ENCODE results near the gene NT5DC3. TPM values are rescaled to one million over a fixed set of nuclear protein-coding genes. Genes with fewer than 3 reads are reported as not detected.

The NT5DC3 gene
- total and polyA plus RNA-seq, 2 experiments from 2014 or later = 2.8 to 6.3 TPM

DNA sequence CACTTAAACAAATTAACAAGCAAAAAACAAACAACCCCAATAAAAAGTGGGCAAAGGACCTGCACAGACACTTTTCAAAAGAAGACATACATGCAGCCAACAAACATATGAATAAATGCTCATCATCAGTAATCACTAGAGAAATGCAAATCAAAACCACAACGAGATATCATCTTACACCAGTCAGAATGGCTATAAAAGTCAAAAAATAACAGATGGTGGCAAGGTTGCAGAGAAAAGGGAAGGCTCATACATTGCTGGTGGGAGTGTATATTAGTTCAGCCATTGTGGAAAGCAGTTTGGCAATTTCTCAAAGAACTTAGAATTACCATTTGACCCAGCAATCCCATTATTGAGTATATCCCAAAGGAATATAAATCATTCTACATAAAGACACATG, 34.6 kb upstream of the NT5DC3 start:
- WGBS (ENCODE audit: low lambda C conversion rate, missing lambda C conversion rate) = 77% methylated on average over 1 of the region's 1 CpG

GRCh38 chr12:103868215-103868614, 27.2 kb upstream of the NT5DC3 start:
- TF ChIP-seq CTCF (IDR thresholded peaks at IDR 0.05; ENCODE audit: poor library complexity) (no peak), EZH2 (IDR thresholded peaks at IDR 0.05; ENCODE audit: borderline replicate concordance) (no peak), EZH2phosphoT487 (IDR thresholded peaks at IDR 0.05; ENCODE audit: low read depth, severe bottlenecking, unreplicated experiment) (no peak)
- Histone ChIP-seq H3K27ac (no peak overlapping the region), H3K79me2 (no peaks in the 10 kb centered on the region)

More for the DNA sequence above, 34.6 kb upstream of the NT5DC3 start:
- Histone ChIP-seq H3K4me1 (ENCODE audit: insufficient read depth) (no peaks in the 10 kb centered on the region), H3K27ac (no peak overlapping the region), H2AFZ (no peak overlapping the region), H4K20me1 (ENCODE audit: insufficient read depth, poor library complexity, severe bottlenecking) (no peaks in the 10 kb centered on the region), H3K4me2 (no peak overlapping the region), H3K36me3 (replicated peaks; ENCODE audit: insufficient read depth, low read depth) (no peaks in the 10 kb centered on the region), H3K79me2 (no peaks in the 10 kb centered on the region), H3K9me3 (ENCODE audit: low read depth) (no peaks in the 10 kb centered on the region), H3K9me2 (replicated peaks; ENCODE audit: insufficient read depth) (no peaks in the 10 kb centered on the region), H3K4me3 (no peak overlapping the region), H3K27me3 (no peaks in the 10 kb centered on the region)
- TF ChIP-seq EZH2 (IDR thresholded peaks at IDR 0.05; ENCODE audit: borderline replicate concordance) = no peak
- DNase-seq (ENCODE audit: low spot score) = no peak

GRCh38 chr12:103865151-103865730, 24.2 kb upstream of the NT5DC3 start:
- H3K36me3 ChIP-seq (replicated peaks; ENCODE audit: insufficient read depth, low read depth) = no peaks in the 10 kb centered on the region
- peaks cover 3% of the 10 kb centered on the region for H3K4me1 ChIP-seq (ENCODE audit: insufficient read depth)
- TF ChIP-seq CTCF (IDR thresholded peaks at IDR 0.05; ENCODE audit: poor library complexity) = no peak
- no peak for TF ChIP-seq EZH2 (IDR thresholded peaks at IDR 0.05; ENCODE audit: borderline replicate concordance)
- TF ChIP-seq EZH2phosphoT487 (IDR thresholded peaks at IDR 0.05; ENCODE audit: low read depth, severe bottlenecking, unreplicated experiment) = no peak
- no peaks in the 10 kb centered on the region for H3K79me2 ChIP-seq
- no peaks in the 10 kb centered on the region for H3K27me3 ChIP-seq
- H3K4me2 ChIP-seq = no peak overlapping the region
- H4K20me1 ChIP-seq (ENCODE audit: insufficient read depth, poor library complexity, severe bottlenecking) = no peaks in the 10 kb centered on the region
- no peak overlapping the region for H3K27ac ChIP-seq
- H2AFZ ChIP-seq = no peak overlapping the region
- 83% methylated on average over 2 of the region's 2 CpGs for WGBS (ENCODE audit: low lambda C conversion rate, missing lambda C conversion rate)
- no peak overlapping the region for H3K4me3 ChIP-seq
- no peaks in the 10 kb centered on the region for H3K9me3 ChIP-seq (ENCODE audit: low read depth)
- no peak for DNase-seq (ENCODE audit: low spot score)
- no peaks in the 10 kb centered on the region for H3K9me2 ChIP-seq (replicated peaks; ENCODE audit: insufficient read depth)

More at GRCh38 chr12:103868215-103868614, 27.2 kb upstream of the NT5DC3 start:
- no peaks in the 10 kb centered on the region for H3K4me1 ChIP-seq (ENCODE audit: insufficient read depth)
- no peak overlapping the region for H3K4me3 ChIP-seq
- H2AFZ ChIP-seq = no peak overlapping the region
- no peak for DNase-seq (ENCODE audit: low spot score)
- H3K9me2 ChIP-seq (replicated peaks; ENCODE audit: insufficient read depth) = no peaks in the 10 kb centered on the region
- no peaks in the 10 kb centered on the region for H3K36me3 ChIP-seq (replicated peaks; ENCODE audit: insufficient read depth, low read depth)
- no peak overlapping the region for H3K4me2 ChIP-seq
- H4K20me1 ChIP-seq (ENCODE audit: insufficient read depth, poor library complexity, severe bottlenecking) = no peaks in the 10 kb centered on the region
- no peaks in the 10 kb centered on the region for H3K9me3 ChIP-seq (ENCODE audit: low read depth)
- no peaks in the 10 kb centered on the region for H3K27me3 ChIP-seq

DNA sequence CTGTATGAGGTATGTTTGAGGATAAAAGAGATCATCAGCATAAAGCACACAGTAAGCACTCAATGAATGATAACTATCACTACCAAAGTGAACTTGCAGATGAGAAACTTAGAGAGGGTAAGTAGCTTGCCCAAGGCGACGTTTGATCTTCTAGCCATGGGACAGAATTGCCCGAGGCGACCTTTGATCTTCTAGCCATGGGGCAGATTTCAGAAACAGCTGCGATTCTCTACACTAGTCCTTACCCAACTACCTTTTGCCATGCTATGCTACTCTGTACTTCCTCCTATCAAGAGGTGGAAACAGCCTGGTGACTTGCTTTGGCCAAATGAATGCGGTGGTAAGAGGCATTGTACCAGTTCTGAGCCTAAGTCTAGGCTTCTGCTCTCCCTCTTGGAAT, 23.7 kb upstream of the NT5DC3 start:
- WGBS (ENCODE audit: low lambda C conversion rate, missing lambda C conversion rate) = 80% methylated on average over 6 of the region's 6 CpGs
- H3K27ac ChIP-seq = no peak overlapping the region
- no peaks in the 10 kb centered on the region for H3K27me3 ChIP-seq
- no peak for DNase-seq (ENCODE audit: low spot score)
- H3K4me1 ChIP-seq (ENCODE audit: insufficient read depth) = peaks cover 5% of the 10 kb centered on the region
- no peaks in the 10 kb centered on the region for H3K79me2 ChIP-seq
- H4K20me1 ChIP-seq (ENCODE audit: insufficient read depth, poor library complexity, severe bottlenecking) = no peaks in the 10 kb centered on the region
- no peak overlapping the region for H3K4me3 ChIP-seq
- no peaks in the 10 kb centered on the region for H3K9me2 ChIP-seq (replicated peaks; ENCODE audit: insufficient read depth)
- H3K9me3 ChIP-seq (ENCODE audit: low read depth) = no peaks in the 10 kb centered on the region
- no peaks in the 10 kb centered on the region for H3K36me3 ChIP-seq (replicated peaks; ENCODE audit: insufficient read depth, low read depth)
- TF ChIP-seq CTCF (IDR thresholded peaks at IDR 0.05; ENCODE audit: poor library complexity) (no peak), EZH2 (IDR thresholded peaks at IDR 0.05; ENCODE audit: borderline replicate concordance) (no peak), EZH2phosphoT487 (IDR thresholded peaks at IDR 0.05; ENCODE audit: low read depth, severe bottlenecking, unreplicated experiment) (no peak)
- H2AFZ ChIP-seq = no peak overlapping the region
- H3K4me2 ChIP-seq = no peak overlapping the region

Data from hepatocyte (in vitro differentiated cells).